22Rv1 (cell line): ENCODE results near the gene MTRFR.
"Not testable (repeated sequence)": the region's sequence is repeated elsewhere in the genome, so short reads cannot be mapped to it uniquely, and the experiment has no call there.

Source experiments
- ZFX ChIP-seq: fragments of 450-650 bp; IDR thresholded peaks from 2 replicates; pipeline ENCODE4 v1.6.1; 2017; ENCODE audit warnings: antibody characterized with exemption, borderline replicate concordance
- TF ChIP-seq, protein P1 (sequence below): fragments of 450-650 bp; IDR thresholded peaks from 2 replicates; pipeline ENCODE4 v1.5.1; 2017; ENCODE audit warnings: mild to moderate bottlenecking

DNA sequence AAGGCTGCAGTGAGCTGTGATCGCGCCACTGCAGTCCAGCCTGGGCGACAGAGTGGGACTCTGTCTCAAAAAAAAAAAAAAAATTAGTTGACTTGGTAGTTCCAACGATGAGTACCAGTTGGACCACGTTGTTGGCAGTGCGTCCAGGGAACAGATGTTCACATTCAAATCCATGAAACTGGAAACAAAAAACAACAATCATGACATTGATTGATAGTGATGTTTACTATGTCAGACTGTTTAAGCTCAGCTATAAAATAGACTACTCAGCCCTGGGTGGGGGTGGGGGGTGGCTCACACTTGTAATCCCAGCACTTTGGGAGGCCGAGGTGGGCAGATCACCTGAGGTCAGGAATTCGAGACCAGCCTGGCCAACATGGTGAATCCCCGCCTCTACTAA, 19.1 kb downstream of the MTRFR start:
- TF ChIP-seq, protein P1, sequence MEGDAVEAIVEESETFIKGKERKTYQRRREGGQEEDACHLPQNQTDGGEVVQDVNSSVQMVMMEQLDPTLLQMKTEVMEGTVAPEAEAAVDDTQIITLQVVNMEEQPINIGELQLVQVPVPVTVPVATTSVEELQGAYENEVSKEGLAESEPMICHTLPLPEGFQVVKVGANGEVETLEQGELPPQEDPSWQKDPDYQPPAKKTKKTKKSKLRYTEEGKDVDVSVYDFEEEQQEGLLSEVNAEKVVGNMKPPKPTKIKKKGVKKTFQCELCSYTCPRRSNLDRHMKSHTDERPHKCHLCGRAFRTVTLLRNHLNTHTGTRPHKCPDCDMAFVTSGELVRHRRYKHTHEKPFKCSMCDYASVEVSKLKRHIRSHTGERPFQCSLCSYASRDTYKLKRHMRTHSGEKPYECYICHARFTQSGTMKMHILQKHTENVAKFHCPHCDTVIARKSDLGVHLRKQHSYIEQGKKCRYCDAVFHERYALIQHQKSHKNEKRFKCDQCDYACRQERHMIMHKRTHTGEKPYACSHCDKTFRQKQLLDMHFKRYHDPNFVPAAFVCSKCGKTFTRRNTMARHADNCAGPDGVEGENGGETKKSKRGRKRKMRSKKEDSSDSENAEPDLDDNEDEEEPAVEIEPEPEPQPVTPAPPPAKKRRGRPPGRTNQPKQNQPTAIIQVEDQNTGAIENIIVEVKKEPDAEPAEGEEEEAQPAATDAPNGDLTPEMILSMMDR: not testable (repeated sequence)
- not testable (repeated sequence) for TF ChIP-seq ZFX
